PC-3 (cell line): ENCODE measurements around the gene KCNJ15.
A peak's percentile ranks its signal among the peaks of the same experiment; 100 is the strongest.

ENCODE experiments used
- EZH2 ChIP-seq: fragments of 300-600 bp; sonication (generic); IDR thresholded peaks from one replicate; pipeline ENCODE4 v1.6.1; 2017; ENCODE audit warnings: antibody characterized with exemption, mild to moderate bottlenecking, low read length; ENCODE audit not compliant: unreplicated experiment
- EZH2phosphoT487 ChIP-seq: fragments of 300-600 bp; sonication (generic); IDR thresholded peaks from 2 replicates; pipeline ENCODE4 v1.6.1; 2018; ENCODE audit warnings: mild to moderate bottlenecking, antibody characterized with exemption, low read length, borderline replicate concordance
- TF ChIP-seq, protein P1 (sequence below): fragments of 300-600 bp; sonication (generic); conservative IDR thresholded peaks from 2 replicates; pipeline ENCODE4 v1.5.1; 2017; ENCODE audit warnings: antibody characterized with exemption, low read depth, mild to moderate bottlenecking, low read length

DNA sequence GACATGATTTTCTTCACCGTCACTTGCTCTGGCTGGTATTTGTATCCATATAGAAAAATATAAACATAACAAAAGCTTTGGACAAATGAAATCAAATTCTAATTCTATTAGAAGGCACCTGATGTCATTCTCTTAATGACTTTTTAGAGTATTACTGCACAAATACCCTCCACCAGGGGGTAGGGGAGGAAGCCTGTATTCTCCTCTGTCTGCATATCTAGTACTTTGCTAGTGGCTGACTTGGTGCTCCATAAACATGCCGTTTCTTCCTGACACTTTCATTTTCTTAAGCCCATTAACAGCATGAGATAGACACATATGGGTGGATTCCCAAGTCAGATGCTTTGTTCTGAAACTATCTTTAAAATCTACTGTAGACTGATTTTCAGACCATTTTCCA, 20.6 kb upstream of the KCNJ15 start:
- TF ChIP-seq, protein P1, sequence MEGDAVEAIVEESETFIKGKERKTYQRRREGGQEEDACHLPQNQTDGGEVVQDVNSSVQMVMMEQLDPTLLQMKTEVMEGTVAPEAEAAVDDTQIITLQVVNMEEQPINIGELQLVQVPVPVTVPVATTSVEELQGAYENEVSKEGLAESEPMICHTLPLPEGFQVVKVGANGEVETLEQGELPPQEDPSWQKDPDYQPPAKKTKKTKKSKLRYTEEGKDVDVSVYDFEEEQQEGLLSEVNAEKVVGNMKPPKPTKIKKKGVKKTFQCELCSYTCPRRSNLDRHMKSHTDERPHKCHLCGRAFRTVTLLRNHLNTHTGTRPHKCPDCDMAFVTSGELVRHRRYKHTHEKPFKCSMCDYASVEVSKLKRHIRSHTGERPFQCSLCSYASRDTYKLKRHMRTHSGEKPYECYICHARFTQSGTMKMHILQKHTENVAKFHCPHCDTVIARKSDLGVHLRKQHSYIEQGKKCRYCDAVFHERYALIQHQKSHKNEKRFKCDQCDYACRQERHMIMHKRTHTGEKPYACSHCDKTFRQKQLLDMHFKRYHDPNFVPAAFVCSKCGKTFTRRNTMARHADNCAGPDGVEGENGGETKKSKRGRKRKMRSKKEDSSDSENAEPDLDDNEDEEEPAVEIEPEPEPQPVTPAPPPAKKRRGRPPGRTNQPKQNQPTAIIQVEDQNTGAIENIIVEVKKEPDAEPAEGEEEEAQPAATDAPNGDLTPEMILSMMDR, result peak; percentile 34; the same call in 1 of the 2 replicates
- TF ChIP-seq EZH2phosphoT487, result no peak
- TF ChIP-seq EZH2, result no peak
